Lung (tissue), 12 donors: ENCODE data around the gene CACNA1A. TPM values are rescaled to one million over a fixed set of nuclear protein-coding genes. Genes with fewer than 3 reads are reported as not detected.
"Not testable (repeated sequence)": the region's sequence is repeated elsewhere in the genome, so short reads cannot be mapped to it uniquely, and the experiment has no call there.

Source experiments
- ATAC-seq: fragments of 200-7000 bp; cut with Tn5 transposase; one replicate; pipeline ENCODE4 v1.9.1; 2020; ENCODE audit warnings: moderate number of reproducible peaks; ENCODE audit not compliant: insufficient read depth, low FRiP score
- DNase-seq, 3 donors: peaks; one replicate each; pipeline ENCODE4 v3.0.0-alpha.2; 2013 to 2017
- H3K27ac ChIP-seq, 2 donors: one replicate each; pipeline ENCODE4 v1.5.1; 2013; ENCODE audit warnings: mild to moderate bottlenecking in 2 of 2, moderate library complexity in 2 of 2, control low read depth in 1 of 2, inconsistent platforms in 1 of 2, low read depth in 1 of 2, low read length in 1 of 2
- H3K27me3 ChIP-seq, 3 donors: one replicate each; pipeline ENCODE4 v1.5.1; 2013; ENCODE audit warnings: low read length in 2 of 3; ENCODE audit not compliant: control insufficient read depth in 3 of 3, insufficient read depth in 3 of 3
- H3K36me3 ChIP-seq, 4 donors: one replicate each; pipeline ENCODE4 v1.5.1; 2013; ENCODE audit warnings: low read length in 4 of 4, mild to moderate bottlenecking in 1 of 4, moderate library complexity in 1 of 4; ENCODE audit not compliant: control insufficient read depth in 4 of 4, insufficient read depth in 4 of 4
- H3K4me1 ChIP-seq, 5 donors: one replicate each; pipeline ENCODE4 v1.5.1; 2013; ENCODE audit warnings: low read length in 5 of 5, mild to moderate bottlenecking in 2 of 5, moderate library complexity in 1 of 5; ENCODE audit not compliant: control insufficient read depth in 5 of 5, insufficient read depth in 5 of 5
- H3K4me3 ChIP-seq: one replicate; pipeline ENCODE4 v1.5.1; 2013; ENCODE audit warnings: mild to moderate bottlenecking, control low read depth, moderate library complexity
- H3K9ac ChIP-seq, 2 donors: one replicate each; pipeline ENCODE4 v1.5.1; 2013; ENCODE audit warnings: low read length in 2 of 2, control low read depth in 1 of 2; ENCODE audit not compliant: insufficient read depth in 1 of 2
- H3K9me3 ChIP-seq, 4 donors: one replicate each; pipeline ENCODE4 v1.5.1; 2013; ENCODE audit warnings: low read length in 3 of 4, mild to moderate bottlenecking in 1 of 4, moderate library complexity in 1 of 4; ENCODE audit not compliant: control insufficient read depth in 4 of 4, insufficient read depth in 3 of 4
- WGBS, 2 donors: extraction: QIAGEN DNeasy Blood & Tissue Kit; methylation state at CpG; one replicate each; pipeline ENCODE4 v1.1.7; 2013; 5-methylcytosine and 5-hydroxymethylcytosine counted together
- polyA plus RNA-seq, 2 donors: library from polyadenylated mRNA; stranded (reverse); fragments of 200-250 nt; gene quantifications; one replicate each; pipeline ENCODE4 v1.2.1, GENCODE V29; 2013
- total RNA-seq, 2 donors: library from RNA; depleted of rRNA in 1 of 2; stranded (reverse); fragments of >200 nt in 1 of 2; gene quantifications; one replicate each; pipeline ENCODE4 v1.2.1, GENCODE V29; 2014 to 2021
- TF ChIP-seq, protein P1 (sequence below): IDR thresholded peaks from 2 replicates; pipeline ENCODE4 v1.5.1; 2012; ENCODE audit warnings: mild to moderate bottlenecking; ENCODE audit errors: control extremely low read depth, extremely low read depth
- donor health status: control.
- donor health status: control.
- donor health status: Bipolar disorder and iron deficiency.
- donor health status: healthy.
- donor health status: DM: yes; HTN: yes; CAD: no.

CACNA1A gene
- total and polyA plus RNA-seq, 4 donors, result 0.27 to 1.00 (median 0.75) TPM

DNA sequence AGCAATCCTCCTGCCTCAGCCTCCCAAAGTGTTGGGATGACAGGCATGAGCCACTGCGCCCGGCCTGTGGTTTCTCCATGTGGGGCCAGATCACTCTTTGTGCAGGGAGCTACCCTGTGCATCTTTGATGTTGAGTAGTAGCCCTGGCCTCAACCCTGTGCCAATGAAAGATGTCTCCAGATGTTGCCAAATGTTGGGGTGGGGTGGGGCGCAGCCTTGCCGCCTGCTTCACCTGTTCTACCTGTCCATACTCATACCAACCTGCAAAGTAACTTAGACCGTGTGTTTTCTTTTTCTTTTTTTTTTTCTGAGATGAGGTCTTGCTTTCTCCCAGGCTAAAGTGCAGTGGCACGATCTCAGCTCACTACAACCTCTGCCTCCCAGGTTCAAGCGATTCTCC, 335.1 kb downstream of the CACNA1A start:
- no peak overlapping the region for H3K4me3 ChIP-seq
- H3K9me3 ChIP-seq, result no peaks in the 10 kb centered on the region
- WGBS, 2 donors, result 95 to 97% methylated on average over 7 of the region's 7 CpGs
- no peaks in the 10 kb centered on the region for H3K36me3 ChIP-seq
- peaks cover 3 to 22% (median 9%) of the 10 kb centered on the region in 5 donors for H3K4me1 ChIP-seq
- DNase-seq (no peak), ATAC-seq (no peak)
- no peaks in the 10 kb centered on the region for H3K27me3 ChIP-seq
- H3K27ac ChIP-seq, result no peak overlapping the region
- no peak overlapping the region for H3K9ac ChIP-seq
- TF ChIP-seq, protein P1, sequence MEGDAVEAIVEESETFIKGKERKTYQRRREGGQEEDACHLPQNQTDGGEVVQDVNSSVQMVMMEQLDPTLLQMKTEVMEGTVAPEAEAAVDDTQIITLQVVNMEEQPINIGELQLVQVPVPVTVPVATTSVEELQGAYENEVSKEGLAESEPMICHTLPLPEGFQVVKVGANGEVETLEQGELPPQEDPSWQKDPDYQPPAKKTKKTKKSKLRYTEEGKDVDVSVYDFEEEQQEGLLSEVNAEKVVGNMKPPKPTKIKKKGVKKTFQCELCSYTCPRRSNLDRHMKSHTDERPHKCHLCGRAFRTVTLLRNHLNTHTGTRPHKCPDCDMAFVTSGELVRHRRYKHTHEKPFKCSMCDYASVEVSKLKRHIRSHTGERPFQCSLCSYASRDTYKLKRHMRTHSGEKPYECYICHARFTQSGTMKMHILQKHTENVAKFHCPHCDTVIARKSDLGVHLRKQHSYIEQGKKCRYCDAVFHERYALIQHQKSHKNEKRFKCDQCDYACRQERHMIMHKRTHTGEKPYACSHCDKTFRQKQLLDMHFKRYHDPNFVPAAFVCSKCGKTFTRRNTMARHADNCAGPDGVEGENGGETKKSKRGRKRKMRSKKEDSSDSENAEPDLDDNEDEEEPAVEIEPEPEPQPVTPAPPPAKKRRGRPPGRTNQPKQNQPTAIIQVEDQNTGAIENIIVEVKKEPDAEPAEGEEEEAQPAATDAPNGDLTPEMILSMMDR, result no peak

DNA sequence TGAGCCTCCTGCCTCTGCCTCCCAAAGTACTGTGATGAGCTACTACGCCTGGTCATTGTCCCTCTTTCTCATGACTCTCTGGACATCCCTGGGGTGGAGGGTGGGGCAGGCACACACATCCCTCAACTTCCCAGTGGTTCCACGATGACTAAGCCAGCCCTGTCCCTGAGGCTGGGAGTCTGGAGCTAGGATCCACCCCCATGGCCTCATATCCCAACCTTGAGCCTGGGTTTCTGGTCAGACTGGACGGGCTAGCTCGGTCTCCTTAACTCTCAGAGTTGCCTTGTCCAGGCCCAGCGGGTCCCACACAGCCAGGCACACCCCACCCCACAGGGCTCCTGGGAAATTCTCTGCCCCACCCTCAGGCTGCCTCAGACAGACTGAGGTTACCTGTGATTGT, 336.5 kb downstream of the CACNA1A start:
- H3K4me3 ChIP-seq, result no peak overlapping the region
- H3K36me3 ChIP-seq, result no peaks in the 10 kb centered on the region
- peak overlapping the region; percentile 37 to 46 for H3K27ac ChIP-seq
- H3K9ac ChIP-seq, result no peak overlapping the region
- no peaks in the 10 kb centered on the region for H3K9me3 ChIP-seq
- H3K27me3 ChIP-seq, result no peaks in the 10 kb centered on the region
- peaks cover 3 to 33% (median 18%) of the 10 kb centered on the region in 5 donors for H3K4me1 ChIP-seq
- 70 to 88% methylated on average over 5 of the region's 5 CpGs for WGBS, 2 donors
- TF ChIP-seq, protein P1, result no peak
- ATAC-seq, result no peak
- no peak for DNase-seq

DNA sequence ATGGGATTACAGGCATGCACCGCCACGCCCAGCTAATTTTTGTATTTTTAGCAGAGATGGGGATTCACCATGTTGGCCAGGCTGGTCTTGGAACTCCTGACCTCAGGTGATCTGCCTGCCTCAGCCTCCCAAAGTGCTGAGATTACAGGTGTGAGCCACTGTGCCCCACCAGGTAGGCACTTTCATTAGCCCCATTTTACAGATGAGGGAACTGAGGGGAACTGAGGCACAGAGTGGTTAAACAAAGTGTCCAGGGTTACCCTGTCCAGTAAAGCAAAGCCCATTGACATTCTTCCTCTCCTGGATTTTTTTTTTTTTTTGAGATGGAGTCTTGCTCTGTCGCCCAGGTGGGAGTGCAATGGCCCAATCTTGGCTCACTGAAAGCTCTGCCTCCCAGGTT, 340.1 kb downstream of the CACNA1A start:
- not testable (repeated sequence) for H3K9me3 ChIP-seq, H3K4me3 ChIP-seq, H3K36me3 ChIP-seq, DNase-seq, H3K9ac ChIP-seq, H3K27me3 ChIP-seq, ATAC-seq
- Histone ChIP-seq H3K4me1 (peaks cover 5 to 50% (median 15%) of the 10 kb centered on the region in 5 donors), H3K27ac (peak overlapping the region; percentile 26 to 71)
- WGBS, 2 donors, result 95 to 98% methylated on average over 3 of the region's 3 CpGs

DNA sequence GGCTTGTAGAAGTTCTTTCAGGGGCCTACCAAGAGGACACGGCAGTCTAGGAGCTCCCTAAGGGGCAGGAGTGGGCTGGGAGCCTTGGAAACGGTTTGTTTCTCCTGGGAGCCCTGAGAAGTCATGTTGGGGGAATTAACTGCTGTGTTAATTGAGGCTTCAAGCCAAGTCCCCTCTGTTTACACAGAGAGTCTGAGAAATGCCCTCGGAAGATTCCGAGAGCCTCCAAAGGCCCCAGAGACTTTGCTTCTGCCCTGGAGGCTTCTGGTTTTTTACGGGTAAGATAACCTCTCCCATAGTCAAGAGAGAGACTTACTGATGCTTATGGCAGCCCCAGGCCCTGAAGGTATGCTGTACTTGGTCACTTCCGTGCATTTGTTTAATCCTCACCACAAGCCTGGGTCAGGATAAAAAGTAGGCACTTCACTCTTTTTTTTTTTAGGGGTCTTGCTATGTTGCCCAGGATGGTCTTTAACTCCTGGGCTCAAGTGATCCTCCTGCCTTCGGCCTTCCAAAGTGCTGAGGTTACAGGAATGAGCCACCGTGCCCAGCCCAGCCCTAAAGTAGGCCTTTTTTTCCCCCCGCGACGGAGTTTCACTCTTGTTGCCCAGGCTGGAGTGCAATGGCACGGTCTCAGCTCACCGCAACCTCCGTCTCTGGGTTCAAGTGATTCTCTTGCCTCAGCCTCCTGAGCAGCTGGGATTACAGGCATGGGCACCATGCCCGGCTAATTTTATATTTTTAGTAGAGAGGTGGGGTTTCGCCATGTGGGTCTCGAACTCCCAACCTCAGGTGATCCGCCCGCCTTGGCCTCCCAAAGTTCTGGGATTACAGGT, 340.9 kb downstream of the CACNA1A start:
- no peak overlapping the region for H3K4me3 ChIP-seq
- peaks cover 5 to 50% (median 15%) of the 10 kb centered on the region in 5 donors for H3K4me1 ChIP-seq
- H3K9me3 ChIP-seq, result no peaks in the 10 kb centered on the region
- ATAC-seq (no peak), DNase-seq (peak; percentile 46 to 77 (median 62))
- H3K36me3 ChIP-seq, result no peaks in the 10 kb centered on the region
- TF ChIP-seq, protein P1, result no peak
- 75 to 77% methylated on average over 19 of the region's 19 CpGs for WGBS, 2 donors
- peak overlapping the region in 1 of 2 donors; percentile 53 for H3K9ac ChIP-seq
- H3K27me3 ChIP-seq, result no peaks in the 10 kb centered on the region
- H3K27ac ChIP-seq, result peak overlapping the region; percentile 79 to 94
